Neural progenitor cell (in vitro differentiated cells): Measurements from ENCODE around the gene NALF2.

Experiments
- CTCF ChIP-seq: fragments of 200-600 bp; sonication (generic); IDR thresholded peaks from 2 replicates; pipeline ENCODE4 v1.5.1; 2017; ENCODE audit warnings: antibody characterized with exemption, mild to moderate bottlenecking
- EZH2 ChIP-seq: fragments of 200-600 bp; sonication (generic); IDR thresholded peaks from 2 replicates; pipeline ENCODE4 v1.6.1; 2017; ENCODE audit warnings: antibody characterized with exemption, mild to moderate bottlenecking, moderate library complexity
- EZH2phosphoT487 ChIP-seq: fragments of 200-600 bp; sonication (generic); IDR thresholded peaks from 2 replicates; pipeline ENCODE4 v1.6.1; 2017; ENCODE audit warnings: antibody characterized with exemption

- TF ChIP-seq EZH2phosphoT487 (no peak), CTCF (no peak), EZH2 (no peak)
Observed at GRCh38 chrX:69552512-69552911, 48.4 kb downstream of the NALF2 start.
